ENCODE results near the gene IGF1.

DNA sequence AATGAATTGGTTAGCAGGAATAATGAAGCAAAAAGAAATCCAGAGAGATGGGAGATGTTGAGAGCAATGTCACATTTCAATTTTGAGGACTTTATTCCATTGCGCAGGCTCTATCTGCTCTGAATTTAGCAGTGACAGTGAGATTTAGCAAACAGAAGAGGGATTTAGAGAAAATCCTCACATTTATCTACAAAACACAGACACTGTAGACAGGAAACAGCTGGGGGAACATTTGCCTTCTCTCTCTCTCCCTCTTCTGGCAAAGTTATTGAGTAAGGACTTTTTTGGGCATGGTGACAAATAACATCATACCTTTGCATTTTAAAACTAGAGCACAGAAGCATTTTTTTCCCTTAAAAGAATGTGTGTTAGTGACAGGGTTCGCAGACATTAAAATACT lies at the start of gene IGF1:
- TF ChIP-seq CTCF (IDR thresholded peaks at IDR 0.05 in 4 of 5, conservative IDR thresholded peaks at IDR 0.05 in 1 of 5): no peak
- TF ChIP-seq POLR2A (IDR thresholded peaks at IDR 0.05): no peak
